ENCODE data around the gene C13orf46.

Gene C13orf46

DNA sequence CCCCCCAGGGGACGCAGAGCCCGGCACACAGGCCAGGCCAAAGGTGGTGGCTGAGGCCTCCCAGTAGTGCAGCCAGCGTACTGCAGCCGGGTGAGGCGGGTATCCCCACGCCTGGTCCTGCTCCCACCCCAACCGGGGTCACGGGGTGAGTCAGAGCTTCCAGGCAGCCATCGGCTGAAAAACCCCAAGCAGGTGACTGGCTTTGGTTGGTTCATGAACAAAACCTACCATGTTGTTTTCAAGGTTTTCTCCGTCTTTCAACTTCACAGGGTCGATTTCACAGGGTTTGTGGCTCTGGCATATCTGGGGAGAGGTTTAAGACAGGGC is 42.1 kb upstream of the C13orf46 start:
- Histone ChIP-seq H3K4me1 (ENCODE audit: control insufficient read depth, insufficient read depth, low read length) (no peaks in the 10 kb centered on the region), H3K27ac (ENCODE audit: low read depth, low read length) (no peak overlapping the region), H3K27me3 (ENCODE audit: control insufficient read depth, insufficient read depth, low read length) (no peaks in the 10 kb centered on the region), H3K4me3 (ENCODE audit: low read length) (no peak overlapping the region), H3K9ac (ENCODE audit: low read length) (no peak overlapping the region), H3K36me3 (ENCODE audit: control insufficient read depth, insufficient read depth, low read length) (peaks cover 25% of the 10 kb centered on the region)

DNA sequence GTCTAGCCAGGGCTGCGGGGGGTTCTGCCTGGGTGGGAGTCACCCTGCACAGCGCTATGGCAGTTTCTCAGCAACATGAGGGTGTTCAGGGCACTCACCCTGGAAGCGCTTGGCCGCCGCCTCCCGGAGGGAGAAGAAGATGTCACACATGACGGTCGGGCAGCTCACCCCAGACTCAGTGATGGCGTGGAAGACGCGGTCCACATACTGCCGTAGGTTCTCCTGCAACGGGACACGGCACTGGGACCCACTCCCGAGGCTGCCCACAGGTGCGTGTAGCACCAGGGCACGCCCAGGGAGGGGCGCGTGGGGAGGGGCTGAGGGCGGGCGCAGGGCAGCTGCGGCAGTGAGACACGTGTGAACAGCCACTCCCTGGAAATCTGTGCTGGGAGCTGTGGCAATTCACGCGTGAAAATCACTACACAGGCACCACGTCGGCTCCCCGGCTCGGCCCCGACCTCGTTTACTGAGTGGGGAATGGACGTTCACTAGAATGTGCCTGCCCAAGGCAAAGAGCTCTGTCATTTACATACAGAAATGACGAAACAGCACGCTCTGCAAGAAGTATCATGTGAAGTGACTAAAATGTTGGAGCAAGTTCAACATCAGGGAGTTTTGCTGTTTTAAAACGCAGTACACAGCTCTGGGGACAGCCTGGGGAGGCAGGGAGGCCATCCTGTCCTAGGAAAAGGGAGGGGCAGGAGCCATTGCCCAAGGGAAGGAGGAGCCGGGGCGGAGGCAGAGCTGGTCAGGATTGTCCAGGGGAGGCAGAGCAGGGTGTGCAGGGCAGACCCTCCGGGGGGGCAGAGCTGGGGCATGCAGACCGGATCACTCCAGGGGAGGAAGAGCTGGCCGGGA is 41.5 kb upstream of the C13orf46 start:
- Histone ChIP-seq H3K27ac (ENCODE audit: low read depth, low read length) (no peak overlapping the region), H3K4me1 (ENCODE audit: control insufficient read depth, insufficient read depth, low read length) (no peaks in the 10 kb centered on the region), H3K4me3 (ENCODE audit: low read length) (peak overlapping the region; percentile 15), H3K27me3 (ENCODE audit: control insufficient read depth, insufficient read depth, low read length) (no peaks in the 10 kb centered on the region), H3K36me3 (ENCODE audit: control insufficient read depth, insufficient read depth, low read length) (peaks cover 23% of the 10 kb centered on the region), H3K9ac (ENCODE audit: low read length) (no peak overlapping the region)

DNA sequence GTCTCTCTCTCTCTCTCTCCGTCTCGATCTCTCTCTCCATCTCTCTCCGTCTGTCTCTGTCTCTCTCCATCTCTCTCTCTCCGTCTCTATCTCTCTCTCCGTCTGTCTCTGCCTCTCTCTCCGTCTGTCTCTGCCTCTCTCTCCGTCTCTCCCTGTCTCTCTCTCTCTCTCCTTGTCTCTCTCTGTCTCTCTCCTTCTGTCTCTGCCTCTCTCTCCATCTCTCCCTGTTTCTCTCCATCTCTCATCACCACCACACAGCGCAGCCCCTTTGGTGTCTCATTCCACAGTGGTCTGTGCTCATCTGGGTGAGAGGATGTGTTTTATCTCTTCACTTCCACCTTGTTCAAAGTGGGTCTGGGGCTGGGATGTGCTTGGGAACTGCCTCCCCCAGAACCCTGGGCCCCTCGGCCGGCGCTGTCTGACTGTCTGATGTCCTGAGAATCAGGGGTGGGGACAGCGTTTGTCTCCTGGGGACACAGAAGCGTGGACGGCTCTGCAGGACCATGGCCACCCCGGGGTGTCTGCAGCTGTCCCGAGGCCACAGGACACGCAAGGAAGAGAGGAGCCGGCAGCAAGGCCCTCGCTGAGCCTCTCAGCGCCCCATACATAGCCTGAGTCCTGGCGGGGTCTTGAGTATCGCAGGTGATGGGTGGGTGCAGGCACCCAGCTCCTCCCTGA is 40.2 kb upstream of the C13orf46 start:
- Histone ChIP-seq H3K36me3 (ENCODE audit: control insufficient read depth, insufficient read depth, low read length) (peaks cover 28% of the 10 kb centered on the region), H3K27ac (ENCODE audit: low read depth, low read length) (no peak overlapping the region), H3K9ac (ENCODE audit: low read length) (no peak overlapping the region), H3K4me1 (ENCODE audit: control insufficient read depth, insufficient read depth, low read length) (no peaks in the 10 kb centered on the region), H3K4me3 (ENCODE audit: low read length) (no peak overlapping the region), H3K27me3 (ENCODE audit: control insufficient read depth, insufficient read depth, low read length) (no peaks in the 10 kb centered on the region)

DNA sequence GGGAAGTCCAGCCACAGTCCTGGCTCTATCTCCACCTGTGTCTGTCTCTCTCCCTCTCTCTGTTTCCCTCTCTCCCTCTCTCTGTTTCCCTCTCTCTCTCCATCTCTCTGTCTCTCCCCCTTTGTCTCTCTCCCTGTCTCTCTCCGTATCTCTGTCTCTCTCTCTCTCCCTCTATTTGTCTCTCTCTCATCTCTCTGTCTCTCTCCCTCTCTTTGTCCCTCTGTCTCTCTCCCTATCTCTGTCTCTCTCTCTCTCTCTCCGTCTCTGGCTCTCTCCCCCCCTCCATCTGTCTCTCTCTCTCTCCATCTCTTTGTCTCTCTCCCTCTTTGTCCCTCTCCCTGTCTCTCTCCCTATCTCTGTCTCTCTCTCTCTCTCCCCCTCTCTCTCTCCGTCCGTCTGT is 39.5 kb upstream of the C13orf46 start:
- Histone ChIP-seq H3K27me3 (ENCODE audit: control insufficient read depth, insufficient read depth, low read length) (no peaks in the 10 kb centered on the region), H3K4me1 (ENCODE audit: control insufficient read depth, insufficient read depth, low read length) (no peaks in the 10 kb centered on the region), H3K9ac (ENCODE audit: low read length) (no peak overlapping the region), H3K4me3 (ENCODE audit: low read length) (no peak overlapping the region), H3K36me3 (ENCODE audit: control insufficient read depth, insufficient read depth, low read length) (peaks cover 32% of the 10 kb centered on the region), H3K27ac (ENCODE audit: low read depth, low read length) (no peak overlapping the region)

DNA sequence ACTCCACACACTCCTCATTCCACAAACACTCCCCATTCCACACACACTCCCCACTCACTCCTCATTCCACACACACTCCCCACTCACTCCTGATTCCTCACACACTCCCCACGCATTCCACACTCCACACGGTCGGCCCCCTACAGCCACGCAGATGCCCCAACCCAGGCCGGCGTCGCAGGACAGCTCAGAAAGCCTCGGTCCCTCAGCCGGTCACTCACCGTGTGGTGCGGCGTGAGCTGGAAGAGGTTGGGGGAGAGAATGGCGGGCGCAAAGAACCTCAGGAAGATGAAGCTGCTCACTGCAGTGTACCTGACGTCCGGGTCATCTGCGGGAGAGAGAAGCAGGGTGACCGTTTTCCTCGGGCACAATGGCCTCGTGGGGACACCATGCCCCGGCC is 39.0 kb upstream of the C13orf46 start:
- Histone ChIP-seq H3K36me3 (ENCODE audit: control insufficient read depth, insufficient read depth, low read length) (peaks cover 32% of the 10 kb centered on the region), H3K27me3 (ENCODE audit: control insufficient read depth, insufficient read depth, low read length) (no peaks in the 10 kb centered on the region), H3K9ac (ENCODE audit: low read length) (no peak overlapping the region), H3K4me3 (ENCODE audit: low read length) (no peak overlapping the region), H3K27ac (ENCODE audit: low read depth, low read length) (no peak overlapping the region), H3K4me1 (ENCODE audit: control insufficient read depth, insufficient read depth, low read length) (no peaks in the 10 kb centered on the region)

DNA sequence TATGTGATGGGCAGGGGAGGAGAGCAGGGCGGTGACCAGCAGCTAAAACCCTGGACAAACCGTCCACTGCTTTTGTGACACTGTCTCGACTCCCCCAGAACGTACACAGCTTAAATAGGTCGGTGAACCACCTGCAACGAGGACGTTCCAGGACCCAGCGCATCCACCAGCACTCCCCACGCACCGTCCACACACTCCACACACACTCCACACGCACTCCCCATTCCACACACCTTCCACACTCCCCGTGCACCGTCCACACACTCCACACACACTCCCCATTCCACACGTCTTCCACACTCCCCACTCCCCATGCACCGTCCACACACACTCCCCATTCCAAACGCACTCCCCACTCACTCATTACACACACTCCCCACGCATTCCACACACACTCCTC is 38.3 kb upstream of the C13orf46 start:
- Histone ChIP-seq H3K36me3 (ENCODE audit: control insufficient read depth, insufficient read depth, low read length) (peaks cover 32% of the 10 kb centered on the region), H3K4me3 (ENCODE audit: low read length) (no peak overlapping the region), H3K27me3 (ENCODE audit: control insufficient read depth, insufficient read depth, low read length) (no peaks in the 10 kb centered on the region), H3K9ac (ENCODE audit: low read length) (no peak overlapping the region), H3K27ac (ENCODE audit: low read depth, low read length) (no peak overlapping the region), H3K4me1 (ENCODE audit: control insufficient read depth, insufficient read depth, low read length) (no peaks in the 10 kb centered on the region)

DNA sequence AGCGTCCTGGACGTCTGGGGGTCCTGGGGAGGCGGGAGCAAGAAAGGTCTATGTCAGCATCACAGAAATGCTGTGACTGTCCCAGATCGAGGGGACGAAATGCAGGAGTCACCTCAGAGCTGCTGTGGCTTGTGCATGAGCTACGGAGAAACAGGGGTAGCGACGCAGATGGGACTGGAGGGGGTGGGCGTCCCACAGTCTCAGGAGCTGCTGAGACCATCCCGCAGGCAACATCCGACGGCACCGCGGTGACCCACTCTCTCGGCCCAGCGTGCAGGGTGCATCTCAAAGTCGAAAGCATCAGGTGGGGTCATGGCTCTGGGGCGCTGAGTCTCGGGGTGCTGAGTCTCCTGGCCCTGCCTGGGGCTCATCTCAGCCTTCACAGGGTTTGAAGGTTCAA is 37.4 kb upstream of the C13orf46 start:
- peaks cover 26% of the 10 kb centered on the region for H3K36me3 ChIP-seq (ENCODE audit: control insufficient read depth, insufficient read depth, low read length)

DNA sequence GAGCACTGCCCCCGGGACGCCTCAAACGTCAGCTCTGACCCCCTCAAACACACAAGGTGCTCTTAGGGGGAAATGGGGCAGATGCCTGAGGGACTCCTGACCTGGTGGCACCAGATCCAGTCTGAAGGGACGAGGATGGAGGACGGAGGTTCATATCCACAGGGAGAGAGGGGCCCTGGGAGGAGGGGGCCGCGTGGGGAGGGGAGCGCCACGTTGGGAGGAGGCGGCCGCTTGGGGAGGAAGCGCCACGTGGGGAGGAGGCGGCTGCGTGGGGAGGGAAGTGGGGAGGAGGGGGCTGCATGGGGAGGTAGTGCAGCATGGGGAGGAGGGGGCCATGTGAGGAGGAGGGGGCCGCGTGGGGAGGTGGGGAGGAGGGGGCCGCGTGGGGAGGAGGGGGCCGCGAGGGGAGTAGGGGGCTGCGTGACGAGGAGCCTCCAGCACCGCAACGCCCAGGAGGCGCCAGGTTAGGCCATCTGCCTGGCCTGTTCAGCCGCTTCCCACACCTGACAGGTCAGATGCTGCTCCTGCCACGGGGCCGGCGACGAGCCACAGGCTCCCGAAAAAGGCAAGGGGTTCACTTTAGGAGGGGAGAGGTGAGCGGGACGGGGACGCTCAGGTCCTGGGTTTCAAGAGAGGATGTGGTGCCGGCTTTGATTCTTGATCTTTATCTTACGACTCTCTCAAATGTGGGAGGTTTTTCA is 36.7 kb upstream of the C13orf46 start:
- Histone ChIP-seq H3K4me3 (ENCODE audit: low read length) (no peak overlapping the region), H3K4me1 (ENCODE audit: control insufficient read depth, insufficient read depth, low read length) (no peaks in the 10 kb centered on the region), H3K27ac (ENCODE audit: low read depth, low read length) (no peak overlapping the region), H3K27me3 (ENCODE audit: control insufficient read depth, insufficient read depth, low read length) (no peaks in the 10 kb centered on the region), H3K36me3 (ENCODE audit: control insufficient read depth, insufficient read depth, low read length) (peaks cover 24% of the 10 kb centered on the region), H3K9ac (ENCODE audit: low read length) (no peak overlapping the region)

More for the DNA sequence above, 37.4 kb upstream of the C13orf46 start:
- no peaks in the 10 kb centered on the region for H3K4me1 ChIP-seq (ENCODE audit: control insufficient read depth, insufficient read depth, low read length)
- no peak overlapping the region for H3K9ac ChIP-seq (ENCODE audit: low read length)
- no peak overlapping the region for H3K4me3 ChIP-seq (ENCODE audit: low read length)
- H3K27ac ChIP-seq (ENCODE audit: low read depth, low read length) = no peak overlapping the region
- H3K27me3 ChIP-seq (ENCODE audit: control insufficient read depth, insufficient read depth, low read length) = no peaks in the 10 kb centered on the region

DNA sequence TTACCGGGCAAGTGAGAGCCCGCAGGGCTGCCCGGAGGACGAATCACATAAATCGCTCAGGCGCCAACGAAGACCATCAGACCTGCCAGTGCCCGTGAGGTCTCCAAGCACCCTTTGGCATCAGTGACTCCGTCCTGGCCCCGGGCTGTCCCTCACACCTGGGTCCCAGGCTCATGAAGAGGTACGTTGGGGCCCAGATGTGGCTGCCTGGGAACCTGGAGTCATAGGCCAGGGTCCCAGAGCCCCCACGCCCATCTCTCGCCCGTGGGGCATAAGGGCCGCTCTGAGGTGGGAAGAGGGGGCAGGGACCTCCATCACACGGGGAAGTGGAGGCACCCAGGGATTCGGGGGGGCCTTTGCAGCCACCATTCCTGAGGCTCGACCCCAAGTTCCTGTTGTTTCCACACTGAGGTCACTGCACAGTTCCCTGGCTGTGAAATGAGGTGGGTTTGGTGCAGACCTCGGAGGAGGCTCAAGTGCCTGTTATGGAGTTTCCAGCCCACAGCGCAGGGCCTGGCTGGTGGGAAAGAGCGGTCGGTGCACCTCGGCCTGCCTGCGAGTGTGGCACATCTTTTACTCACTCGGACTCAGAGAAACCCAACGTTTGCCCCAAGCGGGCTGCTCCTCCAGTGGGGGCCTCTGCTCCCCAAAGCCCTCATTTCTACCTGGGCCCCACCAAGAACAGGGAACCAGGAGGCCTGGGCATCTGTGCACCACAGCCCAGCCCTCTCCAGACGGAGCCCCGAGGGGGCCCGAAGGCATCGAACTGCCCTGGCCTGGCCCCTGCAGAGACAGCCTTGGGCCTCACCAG is 35.9 kb upstream of the C13orf46 start:
- H3K9ac ChIP-seq (ENCODE audit: low read length) = no peak overlapping the region
- no peaks in the 10 kb centered on the region for H3K27me3 ChIP-seq (ENCODE audit: control insufficient read depth, insufficient read depth, low read length)
- H3K4me1 ChIP-seq (ENCODE audit: control insufficient read depth, insufficient read depth, low read length) = no peaks in the 10 kb centered on the region
- H3K4me3 ChIP-seq (ENCODE audit: low read length) = no peak overlapping the region
- H3K27ac ChIP-seq (ENCODE audit: low read depth, low read length) = no peak overlapping the region
- H3K36me3 ChIP-seq (ENCODE audit: control insufficient read depth, insufficient read depth, low read length) = peaks cover 23% of the 10 kb centered on the region

DNA sequence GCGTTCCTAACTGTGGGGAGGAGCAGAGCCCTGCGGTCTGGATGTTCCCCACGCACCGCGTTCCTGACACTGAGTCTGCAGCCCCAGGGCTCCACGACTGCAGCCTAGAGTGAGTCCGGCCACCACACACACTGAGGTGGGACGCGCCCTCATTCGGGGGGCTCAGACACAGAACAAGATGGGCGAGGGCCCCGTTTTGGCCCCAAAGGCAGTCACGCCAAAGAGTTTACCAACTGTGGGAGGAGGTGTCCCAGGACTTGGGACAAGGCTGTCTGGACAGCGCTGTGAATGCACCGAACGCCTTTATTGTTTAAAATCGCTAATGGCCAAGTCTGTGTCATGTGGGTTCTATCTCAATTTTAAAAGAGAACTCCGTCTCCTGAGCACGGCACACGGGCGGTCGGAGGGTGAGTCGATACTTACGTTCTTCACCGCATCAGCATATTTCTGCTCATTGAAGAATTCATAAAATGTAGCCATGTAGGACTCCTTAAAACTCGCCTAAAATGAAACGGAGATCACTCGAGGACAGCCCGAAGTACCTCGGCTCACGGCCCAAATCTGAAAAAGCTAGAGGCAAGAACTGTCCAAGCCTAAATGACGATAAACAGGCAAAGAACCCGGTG is 35.2 kb upstream of the C13orf46 start:
- peaks cover 23% of the 10 kb centered on the region for H3K36me3 ChIP-seq (ENCODE audit: control insufficient read depth, insufficient read depth, low read length)
- no peak overlapping the region for H3K27ac ChIP-seq (ENCODE audit: low read depth, low read length)
- no peaks in the 10 kb centered on the region for H3K27me3 ChIP-seq (ENCODE audit: control insufficient read depth, insufficient read depth, low read length)
- no peak overlapping the region for H3K9ac ChIP-seq (ENCODE audit: low read length)
- H3K4me3 ChIP-seq (ENCODE audit: low read length) = no peak overlapping the region
- no peaks in the 10 kb centered on the region for H3K4me1 ChIP-seq (ENCODE audit: control insufficient read depth, insufficient read depth, low read length)

DNA sequence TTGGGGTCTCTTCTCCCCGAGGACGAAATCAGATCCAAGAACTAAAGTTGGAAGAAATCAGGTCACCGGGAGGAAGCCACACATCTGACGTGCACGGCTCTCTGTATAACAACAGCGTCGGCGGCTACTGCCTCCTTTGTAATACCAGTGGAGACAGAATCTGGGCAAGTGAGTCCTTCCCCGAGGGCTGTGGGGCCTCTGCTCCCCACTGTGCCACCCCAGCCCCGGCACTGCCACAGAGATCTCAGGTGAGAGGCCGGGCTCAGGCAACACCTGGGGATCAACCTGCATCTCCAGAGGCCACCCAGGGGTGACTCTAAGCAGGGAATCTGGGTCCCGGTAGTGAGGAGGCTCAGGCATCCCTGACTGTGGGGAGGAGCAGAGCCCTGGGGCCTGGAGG is 33.7 kb upstream of the C13orf46 start:
- Histone ChIP-seq H3K27me3 (ENCODE audit: control insufficient read depth, insufficient read depth, low read length) (no peaks in the 10 kb centered on the region), H3K36me3 (ENCODE audit: control insufficient read depth, insufficient read depth, low read length) (peaks cover 18% of the 10 kb centered on the region), H3K4me3 (ENCODE audit: low read length) (no peak overlapping the region)

More for the DNA sequence above, 33.7 kb upstream of the C13orf46 start:
- Histone ChIP-seq H3K27ac (ENCODE audit: low read depth, low read length) (no peak overlapping the region), H3K9ac (ENCODE audit: low read length) (no peak overlapping the region), H3K4me1 (ENCODE audit: control insufficient read depth, insufficient read depth, low read length) (no peaks in the 10 kb centered on the region)
